NB4 (cell line): ENCODE data around the gene TMEM63C.

Experiments used
- CTCF ChIP-seq: IDR thresholded peaks from one replicate; pipeline ENCODE4 v1.5.1; 2012; ENCODE audit warnings: low read depth, low read length
- POLR2A ChIP-seq: IDR thresholded peaks from 2 replicates; pipeline ENCODE4 v1.6.1; 2011; ENCODE audit warnings: mild to moderate bottlenecking; ENCODE audit not compliant: insufficient read length; ENCODE audit errors: extremely low read depth

GRCh38 chr14:77190977-77191376 lies 9.4 kb downstream of the TMEM63C start:
- TF ChIP-seq POLR2A, result no peak
- no peak for TF ChIP-seq CTCF
